WTC11 (cell line): ENCODE data around the gene LACC1.

Experiments
- NR2C2 ChIP-seq: sonication (generic); formaldehyde crosslinking; IDR thresholded peaks from 2 replicates; pipeline ENCODE4 v1.8.0; 2022; ENCODE audit warnings: mild to moderate bottlenecking, missing genetic modification reagents
- SOX15 ChIP-seq: fragments of 250-450 bp; sonication (Bioruptor Pico); IDR thresholded peaks from 2 replicates; pipeline ENCODE4 v1.9.0; 2021; ENCODE audit warnings: mild to moderate bottlenecking
- TEAD4 ChIP-seq: sonication (generic); formaldehyde crosslinking; IDR thresholded peaks from 2 replicates; pipeline ENCODE4 v1.8.0; 2022; ENCODE audit warnings: mild to moderate bottlenecking, missing genetic modification reagents
- TP53 ChIP-seq: sonication (generic); formaldehyde crosslinking; IDR thresholded peaks from 2 replicates; pipeline ENCODE4 v1.8.1; 2023; ENCODE audit warnings: mild to moderate bottlenecking, missing genetic modification reagents
- TF ChIP-seq, protein P1 (sequence below): fragments of 200-600 bp; IDR thresholded peaks from 2 replicates; pipeline ENCODE4 v1.8.0; 2022; ENCODE audit warnings: antibody characterized with exemption
- TF ChIP-seq, protein P2 (sequence below): fragments of 250-450 bp; sonication (Bioruptor Pico); conservative IDR thresholded peaks from 2 replicates; pipeline ENCODE4 v1.9.0; 2021; ENCODE audit warnings: mild to moderate bottlenecking
- TF ChIP-seq, protein P3 (sequence below): sonication (generic); formaldehyde crosslinking; IDR thresholded peaks from 2 replicates; pipeline ENCODE4 v1.8.1; 2022; ENCODE audit warnings: mild to moderate bottlenecking, missing genetic modification reagents, moderate library complexity, borderline replicate concordance
- TF ChIP-seq, protein P4 (sequence below): sonication (generic); formaldehyde crosslinking; IDR thresholded peaks from 2 replicates; pipeline ENCODE4 v1.8.1; 2022; ENCODE audit warnings: low read depth, missing genetic modification reagents, borderline replicate concordance
- TF ChIP-seq, protein P5 (sequence below): sonication (generic); formaldehyde crosslinking; IDR thresholded peaks from 2 replicates; pipeline ENCODE4 v1.8.0; 2022; ENCODE audit warnings: mild to moderate bottlenecking, missing genetic modification reagents

DNA sequence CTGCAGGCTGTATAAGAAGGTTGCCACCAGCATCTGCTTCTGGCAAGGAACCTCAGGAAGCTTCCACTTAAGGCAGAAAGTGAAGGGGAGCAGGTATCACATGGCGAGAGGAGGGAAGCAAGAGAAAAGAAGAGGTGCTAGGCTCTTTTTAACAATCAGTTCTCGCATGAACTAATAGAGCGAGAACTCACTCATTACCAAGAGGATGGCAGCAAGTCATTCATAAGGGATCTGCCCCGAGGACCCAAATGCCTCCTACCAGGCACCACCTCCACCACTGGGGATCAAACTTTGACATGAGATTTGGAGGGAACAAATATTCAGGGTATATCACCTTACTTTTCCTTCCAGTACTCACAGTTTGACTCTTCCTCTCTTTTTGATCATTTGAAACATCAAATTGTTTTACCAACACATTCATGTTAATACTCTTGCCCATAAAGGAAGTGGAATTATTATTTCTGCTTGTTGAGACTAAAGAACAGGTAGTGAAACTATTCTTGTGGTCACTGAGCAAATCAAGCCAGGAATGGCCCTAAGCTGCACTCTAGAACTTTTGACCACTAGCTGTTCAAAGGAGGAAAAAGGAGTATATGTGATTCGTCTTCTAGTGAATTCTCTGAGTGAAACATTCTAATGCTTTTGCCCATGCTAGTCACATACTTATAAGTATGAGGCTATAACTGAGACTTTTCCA is 45.0 kb downstream of the LACC1 start:
- TF ChIP-seq, protein P1, sequence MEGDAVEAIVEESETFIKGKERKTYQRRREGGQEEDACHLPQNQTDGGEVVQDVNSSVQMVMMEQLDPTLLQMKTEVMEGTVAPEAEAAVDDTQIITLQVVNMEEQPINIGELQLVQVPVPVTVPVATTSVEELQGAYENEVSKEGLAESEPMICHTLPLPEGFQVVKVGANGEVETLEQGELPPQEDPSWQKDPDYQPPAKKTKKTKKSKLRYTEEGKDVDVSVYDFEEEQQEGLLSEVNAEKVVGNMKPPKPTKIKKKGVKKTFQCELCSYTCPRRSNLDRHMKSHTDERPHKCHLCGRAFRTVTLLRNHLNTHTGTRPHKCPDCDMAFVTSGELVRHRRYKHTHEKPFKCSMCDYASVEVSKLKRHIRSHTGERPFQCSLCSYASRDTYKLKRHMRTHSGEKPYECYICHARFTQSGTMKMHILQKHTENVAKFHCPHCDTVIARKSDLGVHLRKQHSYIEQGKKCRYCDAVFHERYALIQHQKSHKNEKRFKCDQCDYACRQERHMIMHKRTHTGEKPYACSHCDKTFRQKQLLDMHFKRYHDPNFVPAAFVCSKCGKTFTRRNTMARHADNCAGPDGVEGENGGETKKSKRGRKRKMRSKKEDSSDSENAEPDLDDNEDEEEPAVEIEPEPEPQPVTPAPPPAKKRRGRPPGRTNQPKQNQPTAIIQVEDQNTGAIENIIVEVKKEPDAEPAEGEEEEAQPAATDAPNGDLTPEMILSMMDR = no peak
- TF ChIP-seq SOX15 (CRISPR knock-in tag) = no peak
- TF ChIP-seq, protein P2, sequence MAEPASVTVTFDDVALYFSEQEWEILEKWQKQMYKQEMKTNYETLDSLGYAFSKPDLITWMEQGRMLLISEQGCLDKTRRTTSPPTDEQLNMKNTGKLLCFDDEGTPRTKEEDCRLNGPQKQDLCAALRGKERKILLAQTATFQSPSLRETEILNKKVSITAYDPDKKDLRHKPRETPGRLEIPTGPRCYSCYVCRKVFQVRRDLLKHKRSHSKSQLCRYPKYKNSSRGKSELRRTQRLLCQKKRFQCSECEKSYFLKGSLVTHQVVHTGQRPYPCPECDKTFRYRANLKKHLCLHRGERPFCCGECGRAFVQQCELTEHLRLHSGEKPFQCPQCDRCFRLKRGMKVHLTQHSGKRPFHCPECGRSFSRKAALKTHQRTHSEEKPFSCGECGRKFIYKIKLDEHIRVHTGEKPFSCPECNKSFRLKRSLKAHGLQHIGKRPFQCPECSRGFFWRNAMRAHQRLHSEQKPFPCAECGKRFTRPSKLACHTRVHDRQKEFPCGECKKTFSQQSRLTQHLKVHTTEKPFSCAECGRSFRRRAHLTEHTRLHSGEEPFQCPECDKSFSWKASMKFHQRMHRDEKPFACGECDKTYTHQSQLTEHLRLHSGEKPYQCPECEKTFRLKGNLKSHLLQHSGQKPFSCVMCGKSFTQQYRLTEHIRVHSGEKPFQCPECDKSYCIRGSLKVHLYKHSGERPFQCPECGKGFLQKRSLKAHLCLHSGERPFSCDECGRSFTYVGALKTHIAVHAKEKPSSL (CRISPR knock-in tag) = no peak
- TF ChIP-seq TP53 = no peak
- TF ChIP-seq, protein P3, sequence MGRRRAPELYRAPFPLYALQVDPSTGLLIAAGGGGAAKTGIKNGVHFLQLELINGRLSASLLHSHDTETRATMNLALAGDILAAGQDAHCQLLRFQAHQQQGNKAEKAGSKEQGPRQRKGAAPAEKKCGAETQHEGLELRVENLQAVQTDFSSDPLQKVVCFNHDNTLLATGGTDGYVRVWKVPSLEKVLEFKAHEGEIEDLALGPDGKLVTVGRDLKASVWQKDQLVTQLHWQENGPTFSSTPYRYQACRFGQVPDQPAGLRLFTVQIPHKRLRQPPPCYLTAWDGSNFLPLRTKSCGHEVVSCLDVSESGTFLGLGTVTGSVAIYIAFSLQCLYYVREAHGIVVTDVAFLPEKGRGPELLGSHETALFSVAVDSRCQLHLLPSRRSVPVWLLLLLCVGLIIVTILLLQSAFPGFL (CRISPR knock-in tag) = no peak
- no peak for TF ChIP-seq NR2C2 (CRISPR knock-in tag)
- TF ChIP-seq, protein P4, sequence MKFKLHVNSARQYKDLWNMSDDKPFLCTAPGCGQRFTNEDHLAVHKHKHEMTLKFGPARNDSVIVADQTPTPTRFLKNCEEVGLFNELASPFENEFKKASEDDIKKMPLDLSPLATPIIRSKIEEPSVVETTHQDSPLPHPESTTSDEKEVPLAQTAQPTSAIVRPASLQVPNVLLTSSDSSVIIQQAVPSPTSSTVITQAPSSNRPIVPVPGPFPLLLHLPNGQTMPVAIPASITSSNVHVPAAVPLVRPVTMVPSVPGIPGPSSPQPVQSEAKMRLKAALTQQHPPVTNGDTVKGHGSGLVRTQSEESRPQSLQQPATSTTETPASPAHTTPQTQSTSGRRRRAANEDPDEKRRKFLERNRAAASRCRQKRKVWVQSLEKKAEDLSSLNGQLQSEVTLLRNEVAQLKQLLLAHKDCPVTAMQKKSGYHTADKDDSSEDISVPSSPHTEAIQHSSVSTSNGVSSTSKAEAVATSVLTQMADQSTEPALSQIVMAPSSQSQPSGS (CRISPR knock-in tag) = no peak
- TF ChIP-seq, protein P5, sequence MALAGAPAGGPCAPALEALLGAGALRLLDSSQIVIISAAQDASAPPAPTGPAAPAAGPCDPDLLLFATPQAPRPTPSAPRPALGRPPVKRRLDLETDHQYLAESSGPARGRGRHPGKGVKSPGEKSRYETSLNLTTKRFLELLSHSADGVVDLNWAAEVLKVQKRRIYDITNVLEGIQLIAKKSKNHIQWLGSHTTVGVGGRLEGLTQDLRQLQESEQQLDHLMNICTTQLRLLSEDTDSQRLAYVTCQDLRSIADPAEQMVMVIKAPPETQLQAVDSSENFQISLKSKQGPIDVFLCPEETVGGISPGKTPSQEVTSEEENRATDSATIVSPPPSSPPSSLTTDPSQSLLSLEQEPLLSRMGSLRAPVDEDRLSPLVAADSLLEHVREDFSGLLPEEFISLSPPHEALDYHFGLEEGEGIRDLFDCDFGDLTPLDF (CRISPR knock-in tag) = no peak
- TF ChIP-seq TEAD4 = no peak
